DND-41 (cell line): Measurements from ENCODE around the gene CYP4F22.

Source experiments
- ATAC-seq: fragments of 200-7000 bp; cut with Tn5 transposase; 3 replicates; pipeline ENCODE4 v1.9.1; 2021; ENCODE audit warnings: low read depth; ENCODE audit not compliant: insufficient read depth
- DNase-seq: peaks from one replicate; pipeline ENCODE4 v3.0.0-alpha.2; 2020
- H2AFZ ChIP-seq: 2 replicates; pipeline ENCODE4 v1.6.0; 2012; ENCODE audit warnings: low read depth, low read length
- H3K27ac ChIP-seq: 2 replicates; pipeline ENCODE4 v1.5.1; 2012; ENCODE audit warnings: low read length, inconsistent platforms
- H3K27me3 ChIP-seq: fragments of 200-600 bp; sonication (generic); 2 replicates; pipeline ENCODE4 v1.6.0; 2012; ENCODE audit warnings: low read length, mild to moderate bottlenecking, inconsistent platforms; ENCODE audit not compliant: insufficient read depth, poor library complexity
- H3K36me3 ChIP-seq: 2 replicates; pipeline ENCODE4 v1.5.1; 2012; ENCODE audit warnings: low read length, inconsistent platforms; ENCODE audit not compliant: insufficient read depth
- H3K4me1 ChIP-seq: 2 replicates; pipeline ENCODE4 v1.5.1; 2012; ENCODE audit warnings: mild to moderate bottlenecking, low read length; ENCODE audit not compliant: insufficient read depth
- H3K4me2 ChIP-seq: 2 replicates; pipeline ENCODE4 v1.6.0; 2012; ENCODE audit warnings: mild to moderate bottlenecking, moderate library complexity, low read length, inconsistent platforms; ENCODE audit not compliant: insufficient read depth
- H3K4me3 ChIP-seq, 2 experiments: fragments of 200-600 bp in 1 of 2; shearing (Covaris generic) in 1 of 2; 2 replicates each; pipeline ENCODE4 v1.5.1; 2012 to 2016; ENCODE audit warnings: inconsistent platforms in 2 of 2, low read length in 2 of 2, mild to moderate bottlenecking in 2 of 2, low read depth in 1 of 2, moderate library complexity in 1 of 2
- H3K79me2 ChIP-seq: 2 replicates; pipeline ENCODE4 v1.6.0; 2012; ENCODE audit warnings: low read length, inconsistent platforms; ENCODE audit not compliant: insufficient read depth
- H3K9ac ChIP-seq: 2 replicates; pipeline ENCODE4 v1.6.0; 2012; ENCODE audit warnings: low read depth, mild to moderate bottlenecking, inconsistent platforms, low read length, moderate library complexity
- H3K9me3 ChIP-seq: 2 replicates; pipeline ENCODE4 v1.5.1; 2012; ENCODE audit warnings: low read length, moderate library complexity, mild to moderate bottlenecking, inconsistent platforms; ENCODE audit not compliant: insufficient read depth, severe bottlenecking
- H4K20me1 ChIP-seq: 2 replicates; pipeline ENCODE4 v1.6.0; 2012; ENCODE audit warnings: low read length; ENCODE audit not compliant: insufficient read depth
- EZH2 ChIP-seq: IDR thresholded peaks from 3 replicates; pipeline ENCODE4 v1.6.1; 2012; ENCODE audit warnings: borderline replicate concordance, low read depth, mild to moderate bottlenecking, moderate library complexity, low read length, inconsistent platforms; ENCODE audit not compliant: severe bottlenecking
- TF ChIP-seq, protein P1 (sequence below): IDR thresholded peaks from 2 replicates; pipeline ENCODE4 v1.5.1; 2012; ENCODE audit warnings: borderline replicate concordance, low read length, moderate library complexity, mild to moderate bottlenecking; ENCODE audit not compliant: poor library complexity, severe bottlenecking; ENCODE audit errors: extremely low read depth

CYP4F22 gene

DNA sequence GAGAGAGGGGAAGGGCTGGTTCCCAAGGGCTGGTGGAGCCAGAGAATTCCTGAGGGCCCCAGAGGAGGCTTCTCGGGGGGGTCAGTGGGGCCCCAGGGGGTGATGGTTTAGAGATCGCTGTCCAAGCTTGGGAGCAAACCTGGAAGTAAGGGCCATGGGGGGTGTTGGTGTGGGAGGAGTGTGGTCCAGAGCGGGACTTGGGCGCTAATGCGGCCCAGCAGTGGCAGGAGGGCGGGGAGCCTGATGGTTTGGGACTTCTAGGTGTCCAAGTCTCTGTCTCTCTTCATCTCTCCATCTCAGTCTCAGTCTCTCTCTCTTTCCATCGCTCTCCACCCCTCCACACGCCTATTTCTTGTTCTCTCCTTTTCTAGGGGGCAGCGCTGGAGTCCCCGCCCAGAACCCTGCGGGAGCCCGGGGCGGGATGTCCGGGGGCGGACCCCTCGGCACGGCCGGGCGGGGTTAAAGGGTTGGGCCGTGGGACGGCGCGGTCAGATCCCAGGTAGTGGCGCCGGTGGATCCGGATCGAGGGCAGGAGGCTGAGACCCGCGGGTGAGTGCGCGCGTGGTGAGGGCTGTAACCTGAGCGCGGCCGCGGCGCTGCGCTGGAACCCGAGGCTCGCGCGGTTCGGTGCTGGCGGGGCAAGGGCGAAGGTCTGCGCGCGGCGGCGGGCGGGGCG lies at the start of gene CYP4F22:
Gene CYP4F22, plus strand, starts transcription at position 491 of the 676 bp plus-strand sequence. CDS start 16,812 bp downstream, outside the sequence.
- Histone ChIP-seq H3K9ac (no peak within 1 kb of the TSS), H4K20me1 (no peaks in the 10 kb centered on the region), H3K9me3 (no peaks in the 10 kb centered on the region), H3K27ac (no peak within 1 kb of the TSS), H3K79me2 (no peaks in the 10 kb centered on the region), H3K36me3 (no peaks in the 10 kb centered on the region), H2AFZ (no peak within 1 kb of the TSS), H3K4me3 (no peak within 1 kb of the TSS), H3K4me2 (no peak within 1 kb of the TSS), H3K4me1 (no peaks in the 10 kb centered on the region), H3K27me3 (no peaks in the 10 kb centered on the region)
- TF ChIP-seq, protein P1, sequence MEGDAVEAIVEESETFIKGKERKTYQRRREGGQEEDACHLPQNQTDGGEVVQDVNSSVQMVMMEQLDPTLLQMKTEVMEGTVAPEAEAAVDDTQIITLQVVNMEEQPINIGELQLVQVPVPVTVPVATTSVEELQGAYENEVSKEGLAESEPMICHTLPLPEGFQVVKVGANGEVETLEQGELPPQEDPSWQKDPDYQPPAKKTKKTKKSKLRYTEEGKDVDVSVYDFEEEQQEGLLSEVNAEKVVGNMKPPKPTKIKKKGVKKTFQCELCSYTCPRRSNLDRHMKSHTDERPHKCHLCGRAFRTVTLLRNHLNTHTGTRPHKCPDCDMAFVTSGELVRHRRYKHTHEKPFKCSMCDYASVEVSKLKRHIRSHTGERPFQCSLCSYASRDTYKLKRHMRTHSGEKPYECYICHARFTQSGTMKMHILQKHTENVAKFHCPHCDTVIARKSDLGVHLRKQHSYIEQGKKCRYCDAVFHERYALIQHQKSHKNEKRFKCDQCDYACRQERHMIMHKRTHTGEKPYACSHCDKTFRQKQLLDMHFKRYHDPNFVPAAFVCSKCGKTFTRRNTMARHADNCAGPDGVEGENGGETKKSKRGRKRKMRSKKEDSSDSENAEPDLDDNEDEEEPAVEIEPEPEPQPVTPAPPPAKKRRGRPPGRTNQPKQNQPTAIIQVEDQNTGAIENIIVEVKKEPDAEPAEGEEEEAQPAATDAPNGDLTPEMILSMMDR, result no peak
- TF ChIP-seq EZH2, result no peak
- ATAC-seq (no peak), DNase-seq (no peak)

DNA sequence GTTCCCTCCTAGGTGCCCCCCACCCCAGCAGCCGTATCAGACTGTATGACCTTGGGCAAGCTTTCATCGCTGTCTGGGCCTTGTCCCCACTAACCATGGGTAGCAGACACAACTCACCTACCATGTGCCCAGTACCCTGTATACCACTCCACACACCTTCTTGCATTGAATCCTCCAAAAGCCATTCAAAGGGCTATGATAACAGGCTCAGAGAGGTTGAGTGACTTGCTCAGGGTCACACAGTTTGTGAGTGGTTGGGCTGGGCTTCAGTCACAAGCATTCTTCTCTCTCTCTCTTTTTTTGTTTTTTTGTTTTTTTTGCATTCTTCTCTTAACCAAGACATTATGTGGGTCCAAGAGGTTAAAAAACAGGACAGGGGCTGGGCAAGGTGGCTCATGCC lies 46.6 kb upstream of the CYP4F22 start:
- Histone ChIP-seq H3K4me1 (peaks cover 36% of the 10 kb centered on the region), H3K27me3 (no peaks in the 10 kb centered on the region), H2AFZ (no peak overlapping the region), H3K9me3 (no peaks in the 10 kb centered on the region), H4K20me1 (no peaks in the 10 kb centered on the region), H3K79me2 (peaks cover 16% of the 10 kb centered on the region), H3K27ac (peak overlapping the region; percentile 17; the same call in 1 of the 2 replicates), H3K4me2 (no peak overlapping the region), H3K36me3 (peaks cover 48% of the 10 kb centered on the region), H3K4me3 (no peak overlapping the region), H3K9ac (no peak overlapping the region)
- ATAC-seq (no peak), DNase-seq (no peak)
- TF ChIP-seq, protein P1, result no peak
- TF ChIP-seq EZH2, result no peak

DNA sequence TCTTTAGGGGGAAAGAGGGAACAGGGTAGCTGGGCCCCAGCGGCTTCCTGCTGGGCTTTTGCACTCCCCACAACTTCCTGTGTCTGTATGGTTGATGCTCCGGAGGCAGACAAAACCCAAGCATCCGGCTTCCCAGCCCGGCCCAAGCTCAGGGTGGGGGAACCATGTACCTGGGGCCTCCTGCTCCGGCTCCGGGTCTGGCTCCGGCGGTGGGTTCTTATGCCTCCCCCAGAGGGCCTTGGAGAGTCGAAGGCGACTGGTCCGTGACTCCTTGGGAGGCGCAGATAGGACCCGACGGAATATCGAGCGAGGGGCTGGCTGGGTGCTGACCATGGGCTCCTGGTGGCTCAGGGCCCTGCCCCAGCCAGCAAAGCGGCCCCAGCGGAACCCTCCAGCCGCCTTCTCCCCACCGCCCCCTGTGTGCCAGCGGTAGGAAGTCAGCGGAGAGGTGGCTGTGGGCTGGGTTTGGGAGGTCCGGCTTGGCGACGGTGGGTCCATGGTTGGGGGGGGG lies 44.4 kb upstream of the CYP4F22 start:
- Histone ChIP-seq H3K4me3 (peak overlapping the region; percentile 83 to 95), H3K9me3 (no peaks in the 10 kb centered on the region), H3K27me3 (no peaks in the 10 kb centered on the region), H3K36me3 (peaks cover 32% of the 10 kb centered on the region), H3K4me1 (peaks cover 48% of the 10 kb centered on the region), H3K9ac (peak overlapping the region; percentile 98), H3K79me2 (peaks cover 16% of the 10 kb centered on the region), H3K27ac (peak overlapping the region; percentile 94), H3K4me2 (peak overlapping the region; percentile 87), H4K20me1 (no peaks in the 10 kb centered on the region), H2AFZ (peak overlapping the region; percentile 88)
- DNase-seq (peak; percentile 91), ATAC-seq (peak; percentile 88)
- no peak for TF ChIP-seq EZH2
- TF ChIP-seq, protein P1, result peak; percentile 14
